B cell (primary cell): ENCODE results near the gene CBL.

Experiments used
- CTCF ChIP-seq: fragments of 200-600 bp; IDR thresholded peaks from one replicate; pipeline ENCODE4 v1.8.0; 2022; ENCODE audit warnings: antibody characterized with exemption, mild to moderate bottlenecking
- EZH2 ChIP-seq: IDR thresholded peaks from 2 replicates; pipeline ENCODE4 v1.6.1; 2012; ENCODE audit warnings: borderline replicate concordance, low read depth, mild to moderate bottlenecking, moderate library complexity, low read length; ENCODE audit not compliant: insufficient read depth, poor library complexity, severe bottlenecking

GRCh38 chr11:119336744-119337469 lies 130.8 kb downstream of the CBL start:
- no peak for TF ChIP-seq CTCF
- TF ChIP-seq EZH2 = no peak
